Endothelial cell of umbilical vein (primary cell): ENCODE results near the gene SLC35B2. TPM values are rescaled to one million over a fixed set of nuclear protein-coding genes. Genes with fewer than 3 reads are reported as not detected.

Experiments
- BruUV-seq: library from RNA; stranded (reverse); fragments of 400-500 nt; replicated peaks from 2 replicates; lab custom pipeline; 2021; lab: Mats Ljungman, UMichigan
- CTCF ChIA-PET: fragments of 300-600, 350-600 bp; sonication (Branson Sonifier 250); formaldehyde crosslinking; loops from one replicate; lab custom pipeline; 2021; ENCODE audit warnings: antibody characterized with exemption, inconsistent platforms; lab: Charles Lee
- POLR2A ChIA-PET: fragments of 300-600, 350-600 bp; sonication (Branson Sonifier 250); formaldehyde crosslinking; loops from one replicate; lab custom pipeline; 2021; ENCODE audit warnings: antibody characterized with exemption, inconsistent platforms; lab: Charles Lee
- DNase-seq: peaks from one replicate; pipeline ENCODE4 v3.0.0-alpha.2; 2011; ENCODE audit warnings: low read depth, low spot score
- FAIRE-seq: peaks from 2 replicates; lab custom pipeline; 2011; peaks lifted over from hg19 to GRCh38; lab: Jason Lieb, UNC
- H2AFZ ChIP-seq: 2 replicates; pipeline ENCODE4 v1.6.0; 2012; ENCODE audit warnings: low read depth, low read length, control low read depth, inconsistent platforms
- H3K27ac ChIP-seq: 2 replicates; pipeline ENCODE4 v1.5.1; 2011; ENCODE audit warnings: low read depth, mild to moderate bottlenecking, control low read depth, low read length, moderate library complexity; ENCODE audit not compliant: insufficient read depth
- H3K27me3 ChIP-seq, 2 experiments: 2 replicates each; pipeline versions ENCODE4 v1.6.0 to v1.6.1; 2011; ENCODE audit warnings: low read length in 2 of 2, mixed read lengths in 1 of 2; ENCODE audit not compliant: control insufficient read depth in 2 of 2, insufficient read depth in 2 of 2
- H3K36me3 ChIP-seq, 2 experiments: 2 replicates in 1 of 2; 3 replicates in 1 of 2; pipeline ENCODE4 v1.5.1; 2011; ENCODE audit warnings: low read length in 2 of 2, mild to moderate bottlenecking in 1 of 2, moderate library complexity in 1 of 2; ENCODE audit not compliant: control insufficient read depth in 2 of 2, insufficient read depth in 2 of 2; ENCODE audit errors: extremely low read depth in 1 of 2
- H3K4me1 ChIP-seq: 3 replicates; pipeline ENCODE4 v1.5.1; 2011; ENCODE audit warnings: mild to moderate bottlenecking, low read length; ENCODE audit not compliant: control insufficient read depth, insufficient read depth; ENCODE audit errors: extremely low read depth
- H3K4me2 ChIP-seq: 2 replicates; pipeline ENCODE4 v1.6.1; 2011; ENCODE audit warnings: low read length, control low read depth, mixed read lengths; ENCODE audit not compliant: insufficient read depth
- H3K4me3 ChIP-seq, 3 experiments: fragments of 200-600 bp in 1 of 3; sonication (generic), shearing (Covaris generic) in 1 of 3; replicated peaks in 1 of 3; 2 replicates each; pipeline ENCODE4 v1.5.1; 2011 to 2016; ENCODE audit warnings: control low read depth in 3 of 3, low read length in 3 of 3, mild to moderate bottlenecking in 2 of 3, inconsistent platforms in 1 of 3, low read depth in 1 of 3, moderate library complexity in 1 of 3; ENCODE audit not compliant: insufficient read depth in 1 of 3
- H3K79me2 ChIP-seq: 2 replicates; pipeline ENCODE4 v1.6.0; 2012; ENCODE audit warnings: low read length, inconsistent platforms; ENCODE audit not compliant: control insufficient read depth, insufficient read depth
- H3K9ac ChIP-seq: replicated peaks from 2 replicates; pipeline ENCODE3; 2011; ENCODE audit warnings: low read length, control low read depth; ENCODE audit not compliant: insufficient read depth; ENCODE audit errors: extremely low read depth
- H3K9me1 ChIP-seq: replicated peaks from 3 replicates; pipeline ENCODE4 v1.6.0; 2011; ENCODE audit warnings: mild to moderate bottlenecking, low read length; ENCODE audit not compliant: control insufficient read depth, insufficient read depth; ENCODE audit errors: extremely low read depth
- H3K9me3 ChIP-seq: replicated peaks from 2 replicates; pipeline ENCODE4 v1.5.1; 2012; ENCODE audit warnings: low read length, inconsistent platforms; ENCODE audit not compliant: control insufficient read depth, insufficient read depth
- H4K20me1 ChIP-seq: replicated peaks from 2 replicates; pipeline ENCODE3; 2011; ENCODE audit warnings: mild to moderate bottlenecking, low read length; ENCODE audit not compliant: control insufficient read depth, insufficient read depth; ENCODE audit errors: extremely low read depth
- FOS ChIP-seq: IDR thresholded peaks from 2 replicates; pipeline ENCODE4 v1.6.1; 2011; ENCODE audit warnings: mild to moderate bottlenecking, low read length, moderate library complexity, borderline replicate concordance; ENCODE audit not compliant: insufficient read depth
- GATA2 ChIP-seq: IDR thresholded peaks from 2 replicates; pipeline ENCODE4 v1.7.0; 2011; ENCODE audit warnings: low read depth, mild to moderate bottlenecking, moderate library complexity, mixed read lengths, low read length; ENCODE audit not compliant: insufficient read length, insufficient read depth
- JUN ChIP-seq: IDR thresholded peaks from 2 replicates; pipeline ENCODE4 v1.6.1; 2011; ENCODE audit warnings: borderline replicate concordance, low read depth; ENCODE audit not compliant: insufficient read length, insufficient read depth
- MYC ChIP-seq: IDR thresholded peaks from one replicate; pipeline ENCODE4 v1.6.1; 2011; ENCODE audit warnings: mild to moderate bottlenecking, low read depth, low read length
- POLR2A ChIP-seq: IDR thresholded peaks from 2 replicates; pipeline ENCODE4 v1.6.1; 2012; ENCODE audit warnings: low read depth, mild to moderate bottlenecking, control low read depth, low read length
- dilution Hi-C: fragments of 300-500 bp; cut with MboI; formaldehyde crosslinking; loops from one replicate; pipeline ENCODE4 v1.15.0; 2019; ENCODE audit warnings: low sequenced_read_pairs; ENCODE audit not compliant: extremely low pct_ligation_motif_present
- intact Hi-C: fragments of 100-400 bp; cut with micrococcal nuclease; formaldehyde crosslinking; loops from one replicate; pipeline ENCODE4 v1.10.0; 2022
- polyA plus RNA-seq, 4 experiments: library from polyadenylated mRNA; depleted of rRNA in 3 of 4; stranded (reverse) in 3 of 4; unstranded in 1 of 4; fragments of >200 nt; gene quantifications; 2 replicates each; pipeline versions ENCODE4 v1.2.1 to v1.2.3, GENCODE V29; 2011 to 2012; ENCODE audit warnings: missing spikeins in 1 of 4
- total RNA-seq: library from RNA; stranded (reverse); gene quantifications from 2 replicates; pipeline ENCODE4 v1.2.3, GENCODE V29; 2021
- TF ChIP-seq, protein P1 (sequence below): IDR thresholded peaks from 2 replicates; pipeline ENCODE4 v1.6.1; 2011; ENCODE audit not compliant: insufficient read depth, insufficient read length

SLC35B2 gene
- total and polyA plus RNA-seq, 2 donors (not counting 3 experiments of a cell fraction or from before 2014, with no cell fraction given) = 53.4 to 112 TPM

GRCh38 chr6:44294832-44295791, 37.8 kb upstream of the SLC35B2 start:
- no TSS peak for BruUV-seq
- no peaks in the 10 kb centered on the region for H3K9me3 ChIP-seq
- H3K9me1 ChIP-seq = no peaks in the 10 kb centered on the region
- H3K4me3 ChIP-seq = no peak overlapping the region
- ChIA-PET POLR2A (no interaction called here), CTCF (interaction anchor here (1.0 to 5.6 kb wide), 6 partner anchors 9 to 43 kb away, joined by 3 to 35 read pairs (median 8); partner anchors contain the start of gene AARS2)
- FAIRE-seq (no peak), DNase-seq (no peak)
- peaks cover 6% of the 10 kb centered on the region for H3K4me1 ChIP-seq
- H3K4me2 ChIP-seq = no peak overlapping the region
- no peak overlapping the region for H2AFZ ChIP-seq
- intact Hi-C loops (no loop called here), dilution Hi-C loops (no loop called here)
- peaks cover 42 to 47% of the 10 kb centered on the region in 2 experiments for H3K27me3 ChIP-seq
- peaks cover 0 to under 1% of the 10 kb centered on the region in 2 experiments for H3K36me3 ChIP-seq
- no peak overlapping the region for H3K27ac ChIP-seq
- H3K79me2 ChIP-seq = no peaks in the 10 kb centered on the region
- H3K9ac ChIP-seq = no peak overlapping the region
- no peaks in the 10 kb centered on the region for H4K20me1 ChIP-seq
- TF ChIP-seq MYC = no peak
- no peak for TF ChIP-seq POLR2A
- TF ChIP-seq GATA2 = no peak
- TF ChIP-seq FOS = no peak
- TF ChIP-seq, protein P1, sequence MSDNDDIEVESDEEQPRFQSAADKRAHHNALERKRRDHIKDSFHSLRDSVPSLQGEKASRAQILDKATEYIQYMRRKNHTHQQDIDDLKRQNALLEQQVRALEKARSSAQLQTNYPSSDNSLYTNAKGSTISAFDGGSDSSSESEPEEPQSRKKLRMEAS = no peak
- TF ChIP-seq JUN = no peak
